OCI-LY3 (cell line): ENCODE measurements around the gene PPP3CA.

Experiments
- H2AFZ ChIP-seq: fragments of 200-600, 300-600 bp; shearing (Covaris generic); 2 replicates; pipeline ENCODE4 v1.6.0; 2014; ENCODE audit warnings: antibody characterized with exemption, low read depth, low read length
- H3K27ac ChIP-seq: fragments of 200-600, 300-600 bp; sonication (generic); 2 replicates; pipeline ENCODE4 v1.5.1; 2014; ENCODE audit warnings: mild to moderate bottlenecking, low read length, moderate library complexity, mixed read lengths
- H3K27me3 ChIP-seq: fragments of 200-600, 300-600 bp; sonication (generic); 2 replicates; pipeline ENCODE4 v1.6.1; 2014; ENCODE audit warnings: low read depth, low read length, mixed read lengths
- H3K36me3 ChIP-seq: fragments of 200-600, 300-600 bp; sonication (generic); replicated peaks from 2 replicates; pipeline ENCODE3; 2014; ENCODE audit warnings: low read depth, low read length, mixed read lengths
- H3K4me1 ChIP-seq: fragments of 300-600, 200-600 bp; sonication (generic); 2 replicates; pipeline ENCODE4 v1.6.1; 2014; ENCODE audit warnings: low read length, mixed read lengths
- H3K4me2 ChIP-seq: fragments of 200-600, 300-600 bp; sonication (generic); 2 replicates; pipeline ENCODE4 v1.6.1; 2014; ENCODE audit warnings: low read length, mixed read lengths
- H3K4me3 ChIP-seq: fragments of 300-600, 200-600 bp; sonication (generic); 2 replicates; pipeline ENCODE4 v1.5.1; 2014; ENCODE audit warnings: antibody characterized with exemption, mild to moderate bottlenecking, low read length, moderate library complexity
- H3K79me2 ChIP-seq: fragments of 300-600, 200-600 bp; shearing (Covaris generic); 2 replicates; pipeline ENCODE4 v1.6.1; 2014; ENCODE audit warnings: mild to moderate bottlenecking, low read length, mixed read lengths
- H3K9ac ChIP-seq: fragments of 300-600, 200-600 bp; shearing (Covaris generic); 2 replicates; pipeline ENCODE4 v1.6.0; 2014; ENCODE audit warnings: mild to moderate bottlenecking, low read length, moderate library complexity
- H3K9me3 ChIP-seq: fragments of 200-600, 300-600 bp; shearing (Covaris generic); 2 replicates; pipeline ENCODE4 v1.6.1; 2014; ENCODE audit warnings: low read length, mixed read lengths; ENCODE audit not compliant: insufficient read depth
- H4K20me1 ChIP-seq: fragments of 200-600, 300-600 bp; sonication (generic); 2 replicates; pipeline ENCODE4 v1.6.1; 2016; ENCODE audit warnings: low read length, mixed read lengths; ENCODE audit not compliant: insufficient read depth
- EZH2phosphoT487 ChIP-seq: fragments of 200-600 bp; shearing (Covaris generic); IDR thresholded peaks from 2 replicates; pipeline ENCODE4 v1.6.1; 2018; ENCODE audit warnings: antibody characterized with exemption, mixed run types, low read depth
- TF ChIP-seq, protein P1 (sequence below): fragments of 200-600, 300-600 bp; sonication (generic); IDR thresholded peaks from 2 replicates; pipeline ENCODE4 v1.5.1; 2014; ENCODE audit warnings: antibody characterized with exemption, low read length, low read depth

Gene PPP3CA

DNA sequence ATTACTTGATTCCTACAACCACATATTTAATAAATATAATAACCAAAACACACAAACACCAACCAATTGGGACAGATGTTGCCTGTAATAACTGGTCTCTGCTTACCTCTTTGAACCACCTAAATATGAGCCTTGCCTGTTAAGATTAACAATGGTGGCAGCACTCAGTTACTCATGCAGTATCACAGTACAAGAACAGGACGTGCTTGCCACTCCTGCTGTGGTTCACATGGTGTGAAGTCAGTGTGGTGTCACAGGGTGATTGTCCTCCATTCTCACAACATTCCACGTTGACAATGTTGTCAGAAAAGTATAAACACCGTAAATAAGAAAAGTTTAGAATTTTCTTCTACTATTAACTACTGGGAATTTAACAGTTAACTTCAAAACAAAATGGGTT, 365.0 kb downstream of the PPP3CA start:
- Histone ChIP-seq H3K27me3 (no peaks in the 10 kb centered on the region), H3K4me1 (no peaks in the 10 kb centered on the region), H3K4me2 (no peak overlapping the region), H3K4me3 (no peak overlapping the region), H3K36me3 (no peaks in the 10 kb centered on the region), H3K27ac (no peak overlapping the region), H4K20me1 (no peaks in the 10 kb centered on the region), H3K9me3 (no peaks in the 10 kb centered on the region), H2AFZ (no peak overlapping the region), H3K79me2 (no peaks in the 10 kb centered on the region), H3K9ac (no peak overlapping the region)
- TF ChIP-seq, protein P1, sequence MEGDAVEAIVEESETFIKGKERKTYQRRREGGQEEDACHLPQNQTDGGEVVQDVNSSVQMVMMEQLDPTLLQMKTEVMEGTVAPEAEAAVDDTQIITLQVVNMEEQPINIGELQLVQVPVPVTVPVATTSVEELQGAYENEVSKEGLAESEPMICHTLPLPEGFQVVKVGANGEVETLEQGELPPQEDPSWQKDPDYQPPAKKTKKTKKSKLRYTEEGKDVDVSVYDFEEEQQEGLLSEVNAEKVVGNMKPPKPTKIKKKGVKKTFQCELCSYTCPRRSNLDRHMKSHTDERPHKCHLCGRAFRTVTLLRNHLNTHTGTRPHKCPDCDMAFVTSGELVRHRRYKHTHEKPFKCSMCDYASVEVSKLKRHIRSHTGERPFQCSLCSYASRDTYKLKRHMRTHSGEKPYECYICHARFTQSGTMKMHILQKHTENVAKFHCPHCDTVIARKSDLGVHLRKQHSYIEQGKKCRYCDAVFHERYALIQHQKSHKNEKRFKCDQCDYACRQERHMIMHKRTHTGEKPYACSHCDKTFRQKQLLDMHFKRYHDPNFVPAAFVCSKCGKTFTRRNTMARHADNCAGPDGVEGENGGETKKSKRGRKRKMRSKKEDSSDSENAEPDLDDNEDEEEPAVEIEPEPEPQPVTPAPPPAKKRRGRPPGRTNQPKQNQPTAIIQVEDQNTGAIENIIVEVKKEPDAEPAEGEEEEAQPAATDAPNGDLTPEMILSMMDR, result no peak
- TF ChIP-seq EZH2phosphoT487, result no peak

DNA sequence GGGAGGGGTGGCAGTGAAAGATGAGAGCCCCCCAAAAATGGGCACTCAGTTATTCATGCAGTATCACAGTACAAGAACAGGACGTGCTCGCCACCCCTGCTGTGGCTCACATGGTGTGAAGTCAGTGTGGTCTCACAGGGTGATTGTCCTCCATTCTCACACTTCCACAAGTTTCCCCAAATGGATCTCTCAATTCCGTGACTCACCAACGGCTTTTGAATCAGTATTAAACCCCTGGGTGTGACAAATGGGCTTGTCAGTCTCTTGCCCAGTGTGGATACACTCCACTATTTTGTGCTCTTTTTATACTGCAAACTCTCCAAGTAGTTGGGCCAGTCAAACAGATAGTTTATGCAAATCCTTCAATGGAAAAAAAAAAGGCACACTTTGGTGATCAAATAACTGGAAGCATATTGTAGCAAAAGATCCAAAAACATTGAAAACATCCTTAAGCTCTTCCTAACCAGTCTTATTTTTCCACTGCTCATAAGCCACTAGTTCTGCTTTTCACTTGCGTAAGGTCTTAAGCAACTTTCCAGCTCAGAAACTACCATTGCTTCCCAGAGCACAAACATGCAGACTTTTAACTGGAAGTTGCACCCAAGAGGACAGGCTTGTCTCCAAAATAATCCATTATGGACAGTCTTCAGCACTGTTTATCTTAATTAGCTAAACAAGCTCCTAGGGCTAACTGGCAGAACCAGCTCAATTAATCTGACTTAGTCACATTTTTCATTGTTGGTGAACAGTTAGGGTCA, 365.7 kb downstream of the PPP3CA start:
- Histone ChIP-seq H2AFZ (no peak overlapping the region), H3K27ac (no peak overlapping the region), H3K9ac (no peak overlapping the region), H3K4me1 (no peaks in the 10 kb centered on the region), H3K9me3 (no peaks in the 10 kb centered on the region), H3K36me3 (no peaks in the 10 kb centered on the region), H3K4me2 (no peak overlapping the region), H4K20me1 (no peaks in the 10 kb centered on the region), H3K27me3 (no peaks in the 10 kb centered on the region), H3K79me2 (no peaks in the 10 kb centered on the region), H3K4me3 (no peak overlapping the region)
- TF ChIP-seq EZH2phosphoT487, result no peak
- TF ChIP-seq, protein P1, result no peak

DNA sequence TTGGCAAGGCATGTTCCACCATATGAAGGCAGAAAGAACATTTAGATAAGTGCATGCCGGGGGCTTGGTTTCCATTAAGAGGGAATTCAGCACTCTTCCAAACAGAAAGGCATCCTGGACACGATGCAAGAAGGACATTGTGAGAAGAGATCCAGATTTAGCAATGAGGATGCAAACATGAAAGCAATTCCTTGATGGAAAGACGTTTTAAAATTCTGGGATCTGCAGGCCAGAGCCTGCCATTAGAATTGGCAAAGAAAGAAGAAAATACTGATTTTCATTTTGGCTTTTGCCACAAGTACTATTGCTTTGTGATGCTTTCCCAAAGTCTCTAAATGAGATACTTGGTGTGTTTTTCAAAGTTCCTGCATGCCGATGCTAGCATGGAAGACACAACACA, 367.6 kb downstream of the PPP3CA start:
- Histone ChIP-seq H2AFZ (no peak overlapping the region), H3K27ac (no peak overlapping the region), H3K36me3 (no peaks in the 10 kb centered on the region), H4K20me1 (no peaks in the 10 kb centered on the region), H3K9ac (no peak overlapping the region), H3K4me3 (no peak overlapping the region), H3K79me2 (no peaks in the 10 kb centered on the region), H3K27me3 (no peaks in the 10 kb centered on the region), H3K4me1 (no peaks in the 10 kb centered on the region), H3K4me2 (no peak overlapping the region), H3K9me3 (no peaks in the 10 kb centered on the region)
- TF ChIP-seq, protein P1, result no peak
- TF ChIP-seq EZH2phosphoT487, result no peak

DNA sequence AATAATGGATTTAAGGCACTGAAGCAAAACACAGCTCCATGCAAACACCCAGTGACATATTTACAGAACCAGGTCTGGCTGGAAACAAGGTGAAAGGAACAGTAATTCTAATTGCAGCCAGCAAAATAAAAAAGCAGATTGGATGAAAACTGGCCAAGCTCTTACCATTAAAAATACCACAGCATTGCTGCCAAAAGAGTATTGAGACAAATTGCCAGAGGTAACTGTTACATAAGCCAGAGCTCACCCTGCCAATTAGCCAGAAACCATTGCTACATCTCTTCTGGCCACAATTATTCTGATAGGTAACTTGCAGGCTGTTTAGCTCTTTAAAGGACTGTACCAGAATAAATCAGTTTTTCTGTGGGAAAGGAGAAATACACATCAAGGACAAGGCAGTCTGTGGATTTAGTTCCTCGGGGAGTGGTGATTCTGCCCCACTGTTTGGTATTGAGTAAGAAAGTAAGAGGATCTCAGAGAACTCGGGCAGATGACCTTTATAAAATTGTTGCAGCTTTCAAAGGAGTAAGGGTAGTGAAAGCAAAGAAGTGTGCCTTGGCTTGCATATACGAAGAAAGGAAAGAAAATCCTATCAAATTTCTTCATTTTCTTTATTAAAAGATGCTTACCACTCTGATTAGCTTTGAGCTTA, 369.5 kb downstream of the PPP3CA start:
- Histone ChIP-seq H4K20me1 (no peaks in the 10 kb centered on the region), H2AFZ (no peak overlapping the region), H3K9me3 (no peaks in the 10 kb centered on the region), H3K27ac (no peak overlapping the region), H3K79me2 (no peaks in the 10 kb centered on the region), H3K4me2 (no peak overlapping the region), H3K4me3 (no peak overlapping the region), H3K27me3 (no peaks in the 10 kb centered on the region), H3K36me3 (no peaks in the 10 kb centered on the region), H3K4me1 (no peaks in the 10 kb centered on the region), H3K9ac (no peak overlapping the region)
- TF ChIP-seq, protein P1, result no peak
- no peak for TF ChIP-seq EZH2phosphoT487
